ENCODE data around the gene NEGR1. TPM values are rescaled to one million over a fixed set of nuclear protein-coding genes. Genes with fewer than 3 reads are reported as not detected.

Gene NEGR1
- total RNA-seq, 1 donor from 2014 or later: 1.6 TPM

DNA sequence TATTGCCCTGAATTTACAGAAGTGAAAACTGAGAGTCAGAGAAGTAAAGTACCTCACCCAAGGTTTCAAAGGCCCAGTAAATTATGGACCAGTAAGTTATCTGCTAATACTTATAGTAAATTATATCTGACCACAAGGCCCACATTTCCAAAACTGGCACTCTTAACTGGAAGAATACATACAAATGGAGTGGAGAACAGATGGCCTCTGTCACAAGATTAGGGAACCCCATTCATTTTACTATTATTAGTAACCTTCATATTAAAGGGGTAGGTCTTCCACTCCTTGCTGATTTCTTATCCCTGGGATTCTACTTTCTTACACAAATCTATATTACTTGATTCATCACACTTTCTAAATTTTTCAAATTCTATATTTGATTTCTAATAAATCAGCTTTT, 588.8 kb downstream of the NEGR1 start:
- no peak for DNase-seq (ENCODE audit: low read depth)

DNA sequence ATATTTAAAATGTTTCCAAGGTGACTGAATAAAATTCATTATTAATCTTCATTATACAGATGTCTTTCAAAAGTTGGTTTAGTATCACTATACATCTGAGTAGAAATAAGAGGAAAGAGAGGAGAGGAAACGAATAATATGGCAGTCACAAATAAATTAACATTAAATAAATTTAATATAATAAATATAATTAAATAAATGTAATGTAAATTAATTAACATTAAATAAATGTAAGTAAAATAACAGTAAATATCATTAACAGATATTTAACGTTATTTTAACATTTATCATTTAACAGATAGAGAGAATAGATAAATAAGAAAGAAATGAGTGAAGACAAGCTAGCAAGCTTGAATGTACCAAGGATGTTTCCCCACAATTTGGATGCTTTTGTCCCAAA, 592.7 kb downstream of the NEGR1 start:
- DNase-seq (ENCODE audit: low read depth): no peak

DNA sequence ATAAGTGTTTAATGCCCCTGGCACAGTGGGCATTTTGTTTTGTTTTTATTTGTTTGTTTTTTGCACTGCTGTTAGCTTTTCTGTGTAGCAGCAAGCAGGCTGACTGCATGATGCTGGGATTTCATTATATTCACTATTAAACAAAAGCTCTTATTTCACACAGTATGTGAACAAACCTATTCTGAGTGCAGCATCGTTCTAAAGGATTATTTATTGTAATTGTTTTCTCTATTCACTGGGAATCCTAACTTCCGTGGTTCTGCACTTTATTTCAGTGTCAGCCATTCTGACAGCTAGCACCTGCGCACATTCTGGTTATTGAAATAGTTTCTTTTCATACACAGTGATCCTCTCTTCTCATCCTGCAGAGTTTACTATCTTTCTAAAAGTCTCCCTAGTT, 595.0 kb downstream of the NEGR1 start:
- no peak for DNase-seq (ENCODE audit: low read depth)

DNA sequence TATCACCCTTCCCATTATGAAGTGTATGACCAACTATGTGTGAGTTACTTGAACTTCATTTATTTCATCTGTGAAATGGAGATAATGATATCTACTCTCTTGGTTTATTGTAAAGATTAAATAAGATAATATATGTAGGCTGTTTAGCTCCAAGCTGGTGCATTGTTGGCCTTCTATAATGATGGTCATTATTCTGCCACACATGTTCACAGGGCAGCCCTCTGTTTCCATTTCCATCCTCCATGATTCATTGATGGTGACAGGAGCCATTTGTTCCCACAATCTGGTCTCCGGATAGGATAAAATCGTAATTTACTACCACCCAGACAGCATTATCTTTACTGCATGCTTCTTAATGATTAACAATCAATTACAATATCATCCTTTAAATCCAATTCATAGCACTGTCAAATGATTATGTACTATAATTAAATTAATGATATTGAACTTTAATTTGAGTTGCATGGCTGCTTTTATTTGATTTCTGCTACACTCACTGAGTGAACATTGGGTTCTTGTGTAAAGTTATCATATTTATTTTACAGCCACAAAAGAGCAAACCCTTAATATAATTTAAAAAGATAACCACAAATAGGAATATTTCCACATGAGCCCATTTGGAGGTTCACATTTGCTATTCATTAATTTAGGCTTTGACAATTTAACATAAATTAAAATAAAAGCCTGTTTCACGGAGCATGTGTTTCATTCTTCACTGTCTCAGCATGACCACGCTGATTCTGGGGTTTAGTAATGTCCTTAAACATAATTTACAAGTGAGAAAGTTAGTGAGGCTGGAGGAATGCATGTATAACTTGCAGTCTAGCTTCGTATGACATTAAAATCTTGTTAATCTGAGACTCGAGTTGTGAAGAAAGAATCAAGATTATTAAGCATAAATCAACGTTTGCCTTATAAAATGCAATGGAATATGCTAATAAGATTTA, 605.1 kb downstream of the NEGR1 start:
- DNase-seq (ENCODE audit: low read depth): no peak

DNA sequence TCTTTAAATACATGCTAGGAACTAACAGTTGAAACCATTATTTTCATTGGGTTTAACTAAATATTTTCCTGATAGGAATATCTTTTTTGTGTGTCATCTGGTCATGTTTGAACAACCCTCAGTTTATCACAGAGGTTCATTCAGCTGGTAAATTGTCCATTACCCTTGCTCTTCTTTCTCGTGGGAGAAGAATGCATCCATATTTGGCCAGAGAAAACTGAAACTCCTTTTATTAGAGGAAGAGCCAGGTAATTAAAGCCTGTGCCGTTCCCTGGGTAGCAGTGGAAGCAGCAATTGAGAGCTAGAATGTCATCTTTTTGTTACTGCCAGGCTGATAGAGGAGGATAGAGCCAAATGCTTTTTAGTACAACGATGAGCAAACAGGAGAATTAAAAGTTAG, 614.3 kb downstream of the NEGR1 start:
- no peak for DNase-seq (ENCODE audit: low read depth)

DNA sequence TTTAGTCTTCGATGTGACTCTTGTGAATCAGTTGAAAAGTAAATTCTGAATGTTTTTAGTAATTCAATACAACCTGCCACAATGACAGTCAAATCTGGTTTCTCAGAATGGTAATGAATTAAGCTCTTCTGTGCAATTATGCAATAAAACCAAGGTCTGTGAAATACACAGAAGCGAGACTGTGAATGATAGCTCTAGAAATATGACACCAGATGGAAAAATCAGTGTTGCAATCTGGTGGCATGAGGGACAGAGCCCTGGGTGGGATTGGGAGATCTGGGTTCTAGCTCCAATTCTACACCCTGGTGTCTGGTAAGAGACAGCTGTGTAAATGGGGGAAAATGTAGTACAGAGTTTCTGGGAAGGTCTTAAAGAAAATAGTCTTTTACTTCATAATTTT, 615.1 kb downstream of the NEGR1 start:
- DNase-seq (ENCODE audit: low read depth): peak; percentile 24

DNA sequence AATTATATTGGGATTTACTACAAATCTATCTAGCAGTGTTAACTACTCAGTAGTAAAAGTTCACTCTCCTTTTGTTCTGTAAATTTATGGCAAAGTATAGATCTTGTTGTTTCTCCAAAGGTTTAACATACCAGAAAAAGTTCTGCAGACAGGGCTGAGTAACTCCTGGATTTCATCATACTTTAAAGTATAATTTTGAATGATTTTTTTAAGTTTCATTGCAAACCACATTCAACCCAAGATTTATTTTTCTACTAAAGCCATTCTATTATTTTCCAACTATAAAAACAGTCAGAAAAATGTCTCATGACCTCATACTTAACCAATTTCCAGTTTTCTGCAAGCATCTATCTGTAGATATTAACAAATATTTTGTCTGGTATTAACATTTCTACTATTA, 615.7 kb downstream of the NEGR1 start:
- no peak for DNase-seq (ENCODE audit: low read depth)

DNA sequence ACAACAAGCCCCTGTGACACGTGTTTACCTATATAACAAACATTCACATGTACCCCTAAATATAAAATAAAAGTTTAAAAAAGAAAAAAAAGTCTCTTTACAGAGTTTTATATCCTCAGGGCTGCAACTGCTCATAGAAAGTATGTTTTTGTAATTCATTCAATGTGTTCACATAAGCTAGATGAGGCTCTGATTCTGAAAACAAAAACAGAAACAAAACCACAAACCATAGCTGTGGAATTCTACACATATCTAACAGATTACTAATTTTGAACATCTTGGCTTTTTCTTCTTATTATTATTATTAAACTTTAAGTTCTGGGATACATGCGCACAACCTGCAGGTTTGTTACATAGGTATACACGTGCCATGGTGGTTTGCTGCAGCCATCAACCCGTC, 621.9 kb downstream of the NEGR1 start:
- DNase-seq (ENCODE audit: low read depth): no peak

DNA sequence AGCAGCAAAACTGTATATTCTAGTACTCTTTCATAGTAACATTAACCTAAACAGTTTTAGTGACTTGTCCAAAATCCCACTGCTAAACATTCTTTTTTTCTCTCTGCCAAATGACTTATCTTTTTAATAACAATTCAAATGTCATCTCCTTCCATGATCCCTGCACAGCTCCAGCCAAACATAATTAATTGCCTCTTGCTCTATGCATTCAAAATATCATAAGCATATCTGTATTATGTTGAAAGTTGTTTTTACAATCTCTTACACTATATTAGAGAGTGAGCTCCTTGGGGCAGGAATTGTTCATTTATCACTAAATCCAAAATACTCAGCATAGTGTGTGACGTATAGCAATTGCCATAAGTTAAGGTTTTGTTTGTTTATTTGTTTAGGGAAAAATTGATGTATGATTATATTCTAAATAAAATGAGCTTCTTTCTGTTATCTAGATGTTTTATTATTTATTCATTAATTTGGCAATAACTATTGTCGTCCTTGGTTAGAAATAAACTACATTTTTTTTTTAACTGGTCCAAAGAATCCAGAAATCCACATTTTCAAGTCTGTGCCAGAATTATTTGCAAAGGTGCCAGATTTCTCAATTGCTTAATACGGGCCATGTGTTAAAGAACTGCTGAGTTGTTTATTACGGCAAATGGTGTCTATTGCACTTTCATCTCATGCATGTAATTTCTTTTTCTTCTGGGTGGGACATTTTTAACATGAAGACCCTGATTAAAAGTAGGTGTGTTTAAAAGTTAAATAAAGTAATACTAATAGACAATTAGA, 624.3 kb downstream of the NEGR1 start:
- DNase-seq (ENCODE audit: low read depth): no peak

DNA sequence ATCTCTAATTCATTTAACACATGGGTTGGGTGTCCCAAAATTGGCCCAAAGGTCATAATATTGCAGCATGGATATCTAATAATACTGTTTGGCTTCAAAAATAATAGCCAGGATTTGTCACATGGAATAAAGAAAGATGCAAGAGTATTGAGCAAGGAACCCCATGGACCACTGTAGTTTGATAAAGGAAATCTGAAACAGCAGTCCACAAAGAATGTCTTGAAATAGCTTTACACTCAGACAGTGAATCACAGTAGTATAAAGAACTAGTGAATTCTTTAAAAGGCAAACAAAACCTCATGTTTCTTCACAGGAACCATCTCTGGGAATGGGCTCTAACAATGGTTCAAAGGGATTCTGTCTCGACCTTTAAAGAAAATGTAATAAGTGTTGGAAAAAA, 625.4 kb downstream of the NEGR1 start:
- no peak for DNase-seq (ENCODE audit: low read depth)

DNA sequence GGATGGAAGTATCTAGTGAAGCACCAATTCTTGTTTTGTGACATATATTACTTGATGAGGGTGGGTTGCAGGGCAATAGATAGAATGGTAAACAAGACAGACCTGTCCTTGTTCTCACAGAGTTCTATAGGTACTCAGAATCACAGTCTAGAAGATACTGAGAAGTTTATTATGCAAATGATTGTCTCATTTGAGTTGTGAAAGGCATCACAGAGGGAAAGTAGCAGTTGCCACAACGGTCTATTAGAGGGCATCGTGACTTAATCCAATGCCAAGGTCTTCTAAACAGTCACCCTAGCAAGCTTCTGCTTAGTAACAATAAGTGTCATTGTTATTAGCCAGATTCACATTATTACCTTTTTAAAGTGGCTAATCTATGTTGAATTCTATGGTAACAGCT, 626.7 kb downstream of the NEGR1 start:
- DNase-seq (ENCODE audit: low read depth): no peak

DNA sequence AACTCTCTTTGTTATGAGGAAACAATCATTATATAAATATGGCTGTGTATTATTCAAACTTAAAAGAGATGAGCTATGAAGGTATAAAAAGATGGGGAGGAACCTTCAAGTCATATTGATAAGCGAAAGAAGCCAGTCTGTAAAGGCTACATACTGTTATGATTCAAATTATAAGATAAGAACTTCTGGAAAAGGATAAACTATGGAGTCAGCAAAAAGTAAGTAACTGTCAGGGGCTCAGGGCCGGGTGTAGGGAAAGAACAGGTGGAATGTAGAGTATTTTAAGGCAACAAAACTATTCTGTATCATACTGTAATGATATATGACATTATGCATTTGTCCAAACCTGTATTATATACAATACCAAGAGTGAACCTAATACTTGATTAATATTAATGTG, 628.4 kb downstream of the NEGR1 start:
- no peak for DNase-seq (ENCODE audit: low read depth)

DNA sequence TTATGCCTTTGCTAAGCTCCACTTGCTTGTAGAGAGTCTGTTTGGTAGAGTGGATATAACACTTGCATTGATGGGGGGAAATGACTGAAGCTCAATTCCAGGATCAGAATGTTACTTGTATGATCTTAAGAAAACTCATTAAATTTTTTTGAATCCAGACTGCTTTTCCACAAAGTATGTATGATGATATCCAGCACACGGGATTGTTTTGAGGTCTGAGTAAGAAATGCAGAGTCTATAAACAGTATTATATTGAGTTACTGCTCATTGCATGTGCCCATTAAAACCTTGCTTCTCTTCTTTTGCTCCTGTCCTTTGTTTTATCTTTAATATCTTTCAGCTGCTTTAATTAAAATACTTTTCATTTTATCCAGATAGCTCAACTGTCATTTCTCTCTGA, 631.1 kb downstream of the NEGR1 start:
- no peak for DNase-seq (ENCODE audit: low read depth)

DNA sequence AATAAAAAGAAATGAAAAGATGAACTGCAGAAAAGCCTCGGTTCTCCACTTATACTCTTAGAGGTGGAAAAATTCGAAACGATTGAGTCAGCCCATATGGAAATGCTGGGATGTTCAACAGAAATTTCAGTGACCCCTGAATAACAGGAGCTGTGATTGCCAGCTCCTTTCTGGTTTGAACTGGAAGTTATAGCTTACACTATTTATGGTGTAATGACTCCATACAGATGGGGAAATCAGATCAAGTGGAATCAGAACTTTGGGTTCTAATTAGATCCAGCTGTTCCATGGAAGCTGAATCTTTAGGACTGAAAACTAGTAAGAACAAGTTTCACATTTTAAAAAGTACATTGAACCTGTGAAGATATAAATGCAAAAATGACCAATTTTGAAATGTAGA, 632.2 kb downstream of the NEGR1 start:
- no peak for DNase-seq (ENCODE audit: low read depth)

DNA sequence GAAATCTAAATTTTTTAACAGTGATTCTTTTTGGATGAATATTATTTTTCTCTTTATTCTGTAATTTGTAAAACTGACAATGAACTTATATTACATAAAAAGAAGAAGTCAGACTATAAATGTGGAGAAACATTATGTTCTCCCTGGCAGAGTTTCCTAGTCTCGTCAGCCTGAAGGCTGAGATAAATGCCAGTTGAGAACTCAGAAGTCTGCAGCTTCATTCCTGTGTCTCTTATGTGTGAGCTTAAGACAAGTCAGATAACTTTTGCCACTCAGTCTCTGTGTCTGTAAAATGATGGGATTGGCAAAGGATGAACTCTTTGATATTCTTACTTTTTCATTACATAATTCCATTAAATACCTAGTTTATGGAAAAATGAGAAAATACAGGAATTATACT, 632.7 kb downstream of the NEGR1 start:
- DNase-seq (ENCODE audit: low read depth): no peak

DNA sequence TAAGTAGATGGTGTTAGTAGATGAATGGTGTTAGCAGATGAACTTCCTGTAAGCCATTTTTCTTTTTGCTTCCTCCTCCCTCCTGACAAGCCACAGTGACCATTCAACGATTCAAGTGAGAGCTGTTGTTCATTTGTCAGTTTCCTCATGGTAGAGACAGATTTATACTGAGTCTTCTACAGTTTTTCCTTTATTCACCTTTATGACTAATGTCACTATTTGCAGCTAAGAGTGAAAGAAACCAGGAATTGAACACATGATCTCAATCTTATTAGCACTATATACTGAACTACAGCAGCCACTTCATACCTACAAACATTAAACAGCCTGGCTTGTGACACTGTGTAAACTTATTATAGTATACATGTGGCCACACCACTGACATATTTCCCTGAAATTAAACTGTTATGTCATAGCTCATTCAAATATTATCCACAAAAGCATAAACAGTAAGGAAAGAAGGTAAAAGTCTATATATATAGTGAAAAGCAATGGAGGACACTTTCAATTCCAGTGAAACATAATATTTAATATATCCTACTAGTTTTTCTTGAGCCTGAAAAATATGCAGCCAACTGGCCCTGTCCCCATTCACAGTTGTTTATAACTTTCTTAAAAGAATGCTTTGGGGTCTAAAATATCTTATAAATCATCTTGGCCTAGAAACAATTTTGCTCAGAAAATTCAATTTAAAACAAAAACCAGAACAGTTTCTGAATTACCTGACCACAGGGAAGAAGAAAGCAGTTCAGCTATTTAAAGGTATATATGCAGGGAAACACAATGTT, 634.6 kb downstream of the NEGR1 start:
- DNase-seq (ENCODE audit: low read depth): no peak

DNA sequence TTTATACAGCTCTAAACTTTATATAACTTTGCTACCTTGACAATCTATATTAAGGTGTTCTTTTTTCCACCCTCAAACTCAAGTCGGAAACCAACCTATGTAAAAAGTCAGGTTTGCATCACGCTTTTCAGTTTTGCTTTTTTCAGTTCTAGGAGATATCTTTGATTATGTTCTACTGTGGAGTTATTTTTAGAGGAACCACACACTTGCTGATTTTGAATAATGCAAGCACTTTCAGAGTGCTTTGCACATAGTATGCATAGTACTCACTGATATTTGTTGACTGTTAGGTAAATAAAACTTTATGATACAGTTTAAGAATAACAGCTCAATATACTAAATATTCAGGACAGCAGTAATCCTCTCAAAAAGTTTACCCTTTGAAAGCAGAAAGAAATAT, 637.3 kb downstream of the NEGR1 start:
- no peak for DNase-seq (ENCODE audit: low read depth)

DNA sequence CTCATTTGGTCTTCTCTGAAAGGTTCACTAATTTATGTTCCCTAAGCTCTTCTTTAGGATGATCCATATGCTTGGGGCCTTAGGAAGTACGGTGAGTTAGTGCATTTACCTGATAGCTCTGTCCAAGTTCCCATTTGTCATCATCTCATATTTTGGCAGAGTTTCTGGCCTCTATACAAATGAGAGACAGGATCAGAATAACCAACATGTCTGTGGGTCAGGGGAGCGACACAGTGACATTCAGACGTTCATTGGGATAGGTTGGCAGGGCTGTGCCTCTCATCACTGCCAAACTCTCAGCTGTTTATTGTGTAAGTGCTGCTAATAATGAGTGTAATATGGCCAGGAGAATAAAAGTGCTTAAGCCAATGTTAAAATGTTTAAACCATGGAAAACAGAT, 640.4 kb downstream of the NEGR1 start:
- no peak for DNase-seq (ENCODE audit: low read depth)

DNA sequence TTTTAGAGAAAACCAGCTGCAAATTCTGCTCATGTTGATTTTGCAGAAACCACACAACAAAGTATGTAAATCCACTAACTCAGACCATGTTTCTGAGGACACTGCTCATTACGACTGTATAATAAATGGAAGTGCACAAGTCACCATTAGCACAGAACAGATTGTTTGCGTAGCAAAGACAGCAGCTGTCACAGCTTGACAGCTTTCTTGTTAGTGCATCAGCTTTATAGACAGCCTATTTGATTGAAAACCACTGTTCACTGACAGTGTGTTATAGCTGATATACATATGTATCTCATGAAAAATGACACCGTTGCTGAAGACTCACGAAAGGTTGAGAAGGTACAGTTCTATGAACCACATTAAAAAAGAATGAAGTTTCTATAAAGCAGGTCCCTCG, 641.3 kb downstream of the NEGR1 start:
- DNase-seq (ENCODE audit: low read depth): no peak

DNA sequence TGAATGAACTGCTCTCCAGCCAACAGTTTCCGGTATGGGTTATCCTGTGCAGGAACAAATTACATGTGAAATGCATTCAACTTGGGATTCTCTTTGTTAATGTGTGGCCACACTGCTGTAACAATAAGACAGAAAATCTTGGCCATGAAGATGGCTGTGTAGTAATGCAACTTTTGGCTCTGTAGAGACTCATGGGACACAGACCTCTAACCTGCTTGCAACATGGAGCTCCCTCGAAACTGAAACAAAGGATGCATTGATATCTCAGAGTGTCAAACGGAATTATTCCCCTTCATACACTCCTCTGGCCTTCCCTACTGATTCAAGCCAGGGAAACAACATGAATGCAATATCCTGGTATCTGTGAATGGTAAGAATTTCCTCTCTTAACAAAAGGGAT, 642.2 kb downstream of the NEGR1 start:
- no peak for DNase-seq (ENCODE audit: low read depth)

DNA sequence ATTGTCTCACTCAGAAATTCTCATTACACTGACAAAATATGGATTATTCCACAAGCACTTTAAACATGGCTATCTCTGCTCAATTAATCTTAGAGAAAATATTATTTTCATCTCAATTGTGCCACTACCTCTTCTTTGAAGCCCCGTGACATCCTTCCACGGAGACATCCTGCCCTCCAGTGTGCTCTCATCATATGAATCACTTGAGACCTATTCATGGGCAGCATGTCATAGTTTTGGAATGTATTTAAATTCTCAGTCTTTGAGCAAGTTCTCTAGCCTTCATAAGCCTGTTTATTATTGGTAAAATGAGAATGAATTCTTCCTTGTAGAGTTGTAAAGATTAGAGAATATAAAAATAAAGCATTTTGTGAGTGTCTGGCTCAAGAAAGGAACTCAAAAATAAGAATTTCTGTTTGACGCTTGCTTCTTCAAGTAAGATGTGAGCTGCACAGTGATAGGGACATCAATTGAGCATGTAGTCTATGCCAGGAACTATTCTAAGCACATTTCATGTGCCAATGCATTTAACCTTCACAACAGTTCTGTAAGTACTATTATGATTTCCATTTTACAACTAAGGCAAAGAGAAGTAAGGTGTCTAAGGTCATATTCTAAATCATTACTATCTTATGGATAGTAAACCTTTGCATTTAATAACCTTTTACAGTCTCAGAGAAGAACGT, 644.1 kb downstream of the NEGR1 start:
- DNase-seq (ENCODE audit: low read depth): peak; percentile 26

DNA sequence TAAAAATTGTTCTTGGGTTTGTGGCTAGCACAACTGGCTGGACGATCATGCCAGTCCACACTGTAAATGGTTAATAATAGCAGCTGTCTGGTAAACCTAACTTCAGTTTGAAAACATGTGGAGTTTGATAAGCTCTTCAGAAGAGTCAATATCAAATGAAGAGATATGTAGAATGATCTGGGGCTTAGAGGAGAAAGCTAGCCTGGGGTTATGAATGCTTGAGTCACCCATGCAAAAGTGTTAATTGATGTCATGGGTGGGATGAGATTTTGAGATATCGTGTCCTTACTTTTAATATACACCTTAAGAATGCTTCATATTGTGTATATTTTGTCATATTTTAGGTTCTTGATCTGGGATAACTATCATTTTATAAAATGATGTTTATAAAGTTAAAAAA, 646.8 kb downstream of the NEGR1 start:
- no peak for DNase-seq (ENCODE audit: low read depth)

All from renal cortical epithelial cell (primary cell).